ENCODE measurements around the gene KCNT1. TPM values are rescaled to one million over a fixed set of nuclear protein-coding genes. Genes with fewer than 3 reads are reported as not detected.
"Not testable (repeated sequence)": the region's sequence is repeated elsewhere in the genome, so short reads cannot be mapped to it uniquely, and the experiment has no call there.

KCNT1 gene
- total RNA-seq, 2 experiments from 2014 or later: 0.11 to 0.22 TPM

GRCh38 chr9:135669616-135670285 lies 32.2 kb upstream of the KCNT1 start:
- H3K9me3 ChIP-seq (ENCODE audit: control insufficient read depth in 1 of 2, insufficient read depth in 1 of 2, low read length in 2 of 2): peaks cover 0 to 26% of the 10 kb centered on the region in 2 experiments
- DNase-seq (peak in 2 of 14 experiments; percentile 5 to 20), ATAC-seq (ENCODE audit: poor library complexity) (no peak)
- H3K9me3 Mint-ChIP-seq: no peaks in the 10 kb centered on the region
- no peaks in the 10 kb centered on the region for H3K27me3 ChIP-seq (ENCODE audit: control insufficient read depth in 1 of 2, insufficient read depth in 2 of 2, low read length in 2 of 2)
- no peak overlapping the region for H3K27ac Mint-ChIP-seq
- H3K4me3 Mint-ChIP-seq: no peak overlapping the region
- no peaks in the 10 kb centered on the region for H3K36me3 Mint-ChIP-seq (ENCODE audit: low read depth)
- no peaks in the 10 kb centered on the region for H3K4me1 ChIP-seq (ENCODE audit: insufficient read depth, low read length)
- intact Hi-C loops (cut with DNase I, micrococcal nuclease): no loop called here
- no peak overlapping the region for H3K27ac ChIP-seq (ENCODE audit: low read depth in 1 of 2, low read length in 2 of 2)
- no peaks in the 10 kb centered on the region for H3K36me3 ChIP-seq (ENCODE audit: insufficient read depth, low read length)
- no peak overlapping the region for H3K4me3 ChIP-seq (ENCODE audit: low read length)
- POLR2A ChIA-PET: no interaction called here
- CTCF ChIA-PET: no interaction called here
- TF ChIP-seq CTCF (IDR thresholded peaks at IDR 0.05): no peak
- peaks cover 4% of the 10 kb centered on the region for H3K27me3 Mint-ChIP-seq
- H3K4me1 Mint-ChIP-seq (ENCODE audit: low read depth): no peaks in the 10 kb centered on the region

DNA sequence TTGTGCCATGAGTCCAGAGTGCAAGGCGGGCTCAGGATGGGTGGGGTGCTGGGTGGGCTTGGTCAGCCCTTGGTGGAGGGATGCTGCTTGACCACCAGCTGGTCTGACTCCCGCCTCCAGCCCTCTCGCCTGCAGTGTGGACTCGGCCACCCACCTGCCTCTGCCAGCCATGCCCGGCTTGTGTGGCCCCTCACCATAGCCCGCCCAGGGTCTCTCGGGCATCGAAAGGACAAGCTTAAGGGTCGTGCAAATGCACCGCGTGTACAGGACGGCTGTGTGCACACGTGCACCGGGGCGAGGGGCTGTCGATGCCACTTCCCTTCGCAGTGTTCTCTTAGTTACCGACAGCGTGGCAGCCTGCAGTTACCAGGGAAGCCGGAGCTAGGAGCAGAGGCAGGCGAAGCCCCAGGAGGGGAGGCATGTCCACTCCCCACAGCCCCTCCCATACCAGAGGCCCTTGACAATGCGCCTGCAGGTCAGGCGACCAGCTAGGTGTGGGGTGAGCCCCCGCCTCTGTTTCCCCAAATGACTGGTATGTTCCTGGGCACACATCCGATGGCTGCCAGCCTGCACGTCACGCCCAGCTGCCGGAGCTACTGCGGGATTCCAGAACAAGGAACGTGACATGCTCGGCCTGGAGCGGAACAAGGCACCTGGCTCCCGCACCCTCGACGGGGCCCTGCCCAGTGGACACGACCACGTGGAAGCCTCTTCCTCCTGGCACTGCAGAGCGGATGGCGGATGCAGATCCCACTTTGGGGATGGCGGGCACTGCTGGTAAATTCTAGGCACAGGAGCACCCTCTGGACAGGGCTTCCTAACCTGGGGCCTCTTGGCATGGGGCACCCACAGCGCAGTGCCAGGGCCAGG lies 31.0 kb upstream of the KCNT1 start:
- Histone ChIP-seq H3K27ac (ENCODE audit: low read depth in 1 of 2, low read length in 2 of 2) (no peak overlapping the region), H3K36me3 (ENCODE audit: insufficient read depth, low read length) (no peaks in the 10 kb centered on the region), H3K27me3 (ENCODE audit: control insufficient read depth in 1 of 2, insufficient read depth in 2 of 2, low read length in 2 of 2) (no peaks in the 10 kb centered on the region), H3K9me3 (ENCODE audit: control insufficient read depth in 1 of 2, insufficient read depth in 1 of 2, low read length in 2 of 2) (peaks cover 0 to 22% of the 10 kb centered on the region in 2 experiments), H3K4me1 (ENCODE audit: insufficient read depth, low read length) (no peaks in the 10 kb centered on the region), H3K4me3 (ENCODE audit: low read length) (no peak overlapping the region)
- Mint-ChIP-seq H3K4me1 (ENCODE audit: low read depth) (no peaks in the 10 kb centered on the region), H3K36me3 (ENCODE audit: low read depth) (no peaks in the 10 kb centered on the region), H3K27me3 (peaks cover 4% of the 10 kb centered on the region), H3K9me3 (no peaks in the 10 kb centered on the region), H3K4me3 (no peak overlapping the region), H3K27ac (no peak overlapping the region)
- ChIA-PET CTCF (no interaction called here), POLR2A (no interaction called here)
- no peak for DNase-seq
- no peak for TF ChIP-seq CTCF (IDR thresholded peaks at IDR 0.05)
- ATAC-seq (ENCODE audit: poor library complexity): no peak
- intact Hi-C loops (cut with DNase I, micrococcal nuclease): no loop called here

DNA sequence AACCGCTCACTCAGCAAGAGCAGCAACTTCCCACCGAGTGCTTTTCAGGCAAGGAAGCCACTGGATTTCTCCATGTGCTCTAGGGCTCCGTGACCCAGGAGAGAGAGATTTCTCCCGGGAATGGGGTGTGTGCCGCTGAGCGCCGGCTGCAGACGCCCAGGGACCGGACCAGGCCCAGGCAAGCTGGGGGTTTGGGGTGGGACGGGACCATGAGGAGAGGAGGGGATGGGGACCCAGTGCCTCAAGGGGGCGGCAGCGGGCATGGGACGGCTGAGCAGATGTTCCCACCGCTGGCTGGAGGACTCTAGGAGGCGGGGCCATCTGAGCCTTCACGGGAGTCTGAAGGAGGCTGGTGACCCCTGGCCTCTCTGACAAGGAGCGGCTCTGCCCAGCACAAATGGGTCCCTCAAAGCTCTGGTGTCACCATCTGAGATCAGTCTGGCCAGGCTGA lies 30.4 kb upstream of the KCNT1 start:
- ATAC-seq (ENCODE audit: poor library complexity) (no peak), DNase-seq (no peak)
- H3K27me3 ChIP-seq (ENCODE audit: control insufficient read depth in 1 of 2, insufficient read depth in 2 of 2, low read length in 2 of 2): no peaks in the 10 kb centered on the region
- CTCF ChIA-PET: no interaction called here
- no peak overlapping the region for H3K4me3 Mint-ChIP-seq
- H3K27ac Mint-ChIP-seq: no peak overlapping the region
- POLR2A ChIA-PET: no interaction called here
- H3K4me1 Mint-ChIP-seq (ENCODE audit: low read depth): no peaks in the 10 kb centered on the region
- H3K4me3 ChIP-seq (ENCODE audit: low read length): no peak overlapping the region
- H3K9me3 ChIP-seq (ENCODE audit: control insufficient read depth in 1 of 2, insufficient read depth in 1 of 2, low read length in 2 of 2): peaks cover 0 to 22% of the 10 kb centered on the region in 2 experiments
- TF ChIP-seq CTCF (IDR thresholded peaks at IDR 0.05): no peak
- no peaks in the 10 kb centered on the region for H3K36me3 ChIP-seq (ENCODE audit: insufficient read depth, low read length)
- no peaks in the 10 kb centered on the region for H3K4me1 ChIP-seq (ENCODE audit: insufficient read depth, low read length)
- H3K27ac ChIP-seq (ENCODE audit: low read depth in 1 of 2, low read length in 2 of 2): no peak overlapping the region
- H3K9me3 Mint-ChIP-seq: no peaks in the 10 kb centered on the region
- intact Hi-C loops (cut with DNase I, micrococcal nuclease): no loop called here
- peaks cover 4% of the 10 kb centered on the region for H3K27me3 Mint-ChIP-seq
- H3K36me3 Mint-ChIP-seq (ENCODE audit: low read depth): no peaks in the 10 kb centered on the region

GRCh38 chr9:135672786-135673185 lies 29.2 kb upstream of the KCNT1 start:
- CTCF ChIA-PET; H3K36me3 ChIP-seq (ENCODE audit: insufficient read depth, low read length); ATAC-seq (ENCODE audit: poor library complexity): not testable (repeated sequence)

More at GRCh38 chr9:135672786-135673185, 29.2 kb upstream of the KCNT1 start:
- H3K9me3 Mint-ChIP-seq; POLR2A ChIA-PET; H3K4me3 ChIP-seq (ENCODE audit: low read length); H3K4me1 ChIP-seq (ENCODE audit: insufficient read depth, low read length); DNase-seq; H3K27ac Mint-ChIP-seq; H3K27ac ChIP-seq (ENCODE audit: low read depth in 1 of 2, low read length in 2 of 2); H3K4me3 Mint-ChIP-seq; intact Hi-C loops (cut with DNase I, micrococcal nuclease); H3K36me3 Mint-ChIP-seq (ENCODE audit: low read depth); H3K27me3 Mint-ChIP-seq; H3K4me1 Mint-ChIP-seq (ENCODE audit: low read depth); H3K27me3 ChIP-seq (ENCODE audit: control insufficient read depth in 1 of 2, insufficient read depth in 2 of 2, low read length in 2 of 2): not testable (repeated sequence)
- H3K9me3 ChIP-seq (ENCODE audit: control insufficient read depth in 1 of 2, insufficient read depth in 1 of 2, low read length in 2 of 2): peaks cover 0 to 16% of the 10 kb centered on the region in 2 experiments

All from CD4-positive, alpha-beta T cell (primary cell).